ENCODE results near the gene ABCA12. TPM values are rescaled to one million over a fixed set of nuclear protein-coding genes. Genes with fewer than 3 reads are reported as not detected.

The ABCA12 gene
- total RNA-seq, 2 donors from 2014 or later, result 0.07 TPM; not detected in 1

DNA sequence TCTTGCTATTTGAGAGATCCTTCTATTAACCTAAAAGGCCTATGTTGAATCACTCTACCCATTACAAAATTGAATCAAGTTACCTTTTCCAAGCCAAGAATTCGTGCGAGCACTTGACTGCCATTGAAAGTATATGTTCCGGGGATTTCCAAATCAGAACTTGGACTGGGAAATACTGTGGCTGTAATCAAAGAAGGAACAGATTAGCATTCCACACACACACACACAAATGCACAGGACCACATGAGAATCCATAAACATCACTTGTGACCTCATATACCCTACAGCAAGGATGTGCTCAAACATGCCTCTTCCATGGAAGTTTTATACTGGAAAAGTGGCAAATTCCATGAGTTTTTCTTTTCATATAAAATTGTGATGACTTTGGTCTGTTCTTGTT is 86.0 kb downstream of the ABCA12 start:
- TF ChIP-seq, protein P1, sequence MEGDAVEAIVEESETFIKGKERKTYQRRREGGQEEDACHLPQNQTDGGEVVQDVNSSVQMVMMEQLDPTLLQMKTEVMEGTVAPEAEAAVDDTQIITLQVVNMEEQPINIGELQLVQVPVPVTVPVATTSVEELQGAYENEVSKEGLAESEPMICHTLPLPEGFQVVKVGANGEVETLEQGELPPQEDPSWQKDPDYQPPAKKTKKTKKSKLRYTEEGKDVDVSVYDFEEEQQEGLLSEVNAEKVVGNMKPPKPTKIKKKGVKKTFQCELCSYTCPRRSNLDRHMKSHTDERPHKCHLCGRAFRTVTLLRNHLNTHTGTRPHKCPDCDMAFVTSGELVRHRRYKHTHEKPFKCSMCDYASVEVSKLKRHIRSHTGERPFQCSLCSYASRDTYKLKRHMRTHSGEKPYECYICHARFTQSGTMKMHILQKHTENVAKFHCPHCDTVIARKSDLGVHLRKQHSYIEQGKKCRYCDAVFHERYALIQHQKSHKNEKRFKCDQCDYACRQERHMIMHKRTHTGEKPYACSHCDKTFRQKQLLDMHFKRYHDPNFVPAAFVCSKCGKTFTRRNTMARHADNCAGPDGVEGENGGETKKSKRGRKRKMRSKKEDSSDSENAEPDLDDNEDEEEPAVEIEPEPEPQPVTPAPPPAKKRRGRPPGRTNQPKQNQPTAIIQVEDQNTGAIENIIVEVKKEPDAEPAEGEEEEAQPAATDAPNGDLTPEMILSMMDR (conservative IDR thresholded peaks at IDR 0.05), result no peak
- H3K4me1 Mint-ChIP-seq, result no peaks in the 10 kb centered on the region
- peaks cover 1% of the 10 kb centered on the region for H3K9me3 Mint-ChIP-seq
- no peaks in the 10 kb centered on the region for H3K36me3 Mint-ChIP-seq (ENCODE audit: low read depth)
- 93% methylated on average over 3 of the region's 3 CpGs; no CpG with 5 or more reads in 1 of the 2 experiments for WGBS, 2 experiments (ENCODE audit: insufficient coverage in 1 of 2, insufficient read length in 1 of 2)
- Histone ChIP-seq H3K9me3 (ENCODE audit: control insufficient read depth, low read length) (peaks cover 3% of the 10 kb centered on the region), H3K27ac (ENCODE audit: low read depth, low read length) (no peak overlapping the region), H3K4me1 (ENCODE audit: control insufficient read depth, insufficient read depth, low read length) (no peaks in the 10 kb centered on the region), H3K27me3 (ENCODE audit: control insufficient read depth, insufficient read depth, low read length, poor library complexity, severe bottlenecking) (no peaks in the 10 kb centered on the region), H3K36me3 (ENCODE audit: control insufficient read depth, insufficient read depth, low read length) (no peaks in the 10 kb centered on the region), H3K4me3 (ENCODE audit: low read length) (no peak overlapping the region), H3K9ac (ENCODE audit: extremely low read depth, low read length, poor library complexity, severe bottlenecking) (no peak overlapping the region)
- H3K27ac Mint-ChIP-seq, result no peak overlapping the region
- H3K27me3 Mint-ChIP-seq (ENCODE audit: insufficient read depth), result no peaks in the 10 kb centered on the region
- DNase-seq, result no peak
- H3K4me3 Mint-ChIP-seq, result no peak overlapping the region

DNA sequence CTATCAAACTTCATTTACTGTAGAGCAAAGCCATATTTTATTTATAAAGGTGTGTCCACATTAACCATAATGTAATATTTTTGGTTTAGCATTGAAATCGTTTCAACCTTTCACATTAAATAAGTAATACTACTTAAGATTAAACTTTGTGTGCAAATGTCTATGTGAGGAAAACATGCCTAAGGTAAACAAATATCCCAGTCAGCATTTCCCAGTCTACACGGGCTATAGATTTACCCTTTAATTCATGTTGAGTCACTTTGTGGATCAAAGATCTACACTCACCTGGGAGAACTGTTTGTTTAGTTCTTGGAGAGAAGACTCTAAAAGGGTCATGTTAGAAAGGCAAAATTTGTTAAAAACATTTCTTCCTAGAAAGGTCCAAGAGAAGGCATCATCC is 89.1 kb downstream of the ABCA12 start:
- peaks cover 6% of the 10 kb centered on the region for H3K9me3 ChIP-seq (ENCODE audit: control insufficient read depth, low read length)
- Mint-ChIP-seq H3K4me3 (no peak overlapping the region), H3K4me1 (no peaks in the 10 kb centered on the region), H3K9me3 (peaks cover 4% of the 10 kb centered on the region), H3K27ac (no peak overlapping the region), H3K27me3 (ENCODE audit: insufficient read depth) (no peaks in the 10 kb centered on the region), H3K36me3 (ENCODE audit: low read depth) (no peaks in the 10 kb centered on the region)
- H3K27ac ChIP-seq (ENCODE audit: low read depth, low read length), result no peak overlapping the region
- no peak overlapping the region for H3K9ac ChIP-seq (ENCODE audit: extremely low read depth, low read length, poor library complexity, severe bottlenecking)
- H3K4me3 ChIP-seq (ENCODE audit: low read length), result no peak overlapping the region
- 100% methylated on average over 1 of the region's 2 CpGs; no CpG with 5 or more reads in 1 of the 2 experiments for WGBS, 2 experiments (ENCODE audit: insufficient coverage in 1 of 2, insufficient read length in 1 of 2)
- no peaks in the 10 kb centered on the region for H3K27me3 ChIP-seq (ENCODE audit: control insufficient read depth, insufficient read depth, low read length, poor library complexity, severe bottlenecking)
- H3K36me3 ChIP-seq (ENCODE audit: control insufficient read depth, insufficient read depth, low read length), result no peaks in the 10 kb centered on the region
- H3K4me1 ChIP-seq (ENCODE audit: control insufficient read depth, insufficient read depth, low read length), result no peaks in the 10 kb centered on the region
- TF ChIP-seq, protein P1 (conservative IDR thresholded peaks at IDR 0.05), result no peak
- no peak for DNase-seq

DNA sequence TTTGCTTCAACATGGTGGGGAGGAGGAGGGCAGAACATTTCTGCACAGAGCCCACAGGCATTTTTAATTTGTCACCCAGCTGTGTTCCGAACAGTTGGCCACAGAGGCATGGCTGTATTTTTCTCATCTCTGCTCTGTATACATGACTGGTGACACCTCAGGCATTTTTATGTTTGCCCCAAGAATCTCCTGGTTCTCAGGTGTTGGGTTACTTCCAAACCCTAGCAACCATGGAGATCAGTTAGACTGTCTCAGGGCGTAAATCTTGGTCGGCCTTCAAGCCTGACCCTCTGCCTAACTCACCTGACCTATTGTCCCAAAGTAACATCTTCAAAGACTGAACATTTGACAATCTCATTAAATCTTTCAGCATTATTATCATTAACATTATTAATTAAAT is 100.0 kb downstream of the ABCA12 start:
- no peak overlapping the region for H3K4me3 Mint-ChIP-seq
- H3K27ac Mint-ChIP-seq, result no peak overlapping the region
- Histone ChIP-seq H3K27ac (ENCODE audit: low read depth, low read length) (no peak overlapping the region), H3K9me3 (ENCODE audit: control insufficient read depth, low read length) (no peaks in the 10 kb centered on the region), H3K9ac (ENCODE audit: extremely low read depth, low read length, poor library complexity, severe bottlenecking) (no peak overlapping the region), H3K4me3 (ENCODE audit: low read length) (no peak overlapping the region), H3K36me3 (ENCODE audit: control insufficient read depth, insufficient read depth, low read length) (no peaks in the 10 kb centered on the region), H3K27me3 (ENCODE audit: control insufficient read depth, insufficient read depth, low read length, poor library complexity, severe bottlenecking) (no peaks in the 10 kb centered on the region), H3K4me1 (ENCODE audit: control insufficient read depth, insufficient read depth, low read length) (no peaks in the 10 kb centered on the region)
- H3K27me3 Mint-ChIP-seq (ENCODE audit: insufficient read depth), result no peaks in the 10 kb centered on the region
- TF ChIP-seq, protein P1 (conservative IDR thresholded peaks at IDR 0.05), result no peak
- no peak for DNase-seq
- no peaks in the 10 kb centered on the region for H3K4me1 Mint-ChIP-seq
- H3K9me3 Mint-ChIP-seq, result no peaks in the 10 kb centered on the region
- WGBS, 2 experiments (ENCODE audit: insufficient coverage in 1 of 2, insufficient read length in 1 of 2), result 92 to 100% methylated on average over 1 to 3 of the region's 3 CpGs
- H3K36me3 Mint-ChIP-seq (ENCODE audit: low read depth), result no peaks in the 10 kb centered on the region

Measured in endodermal cell (in vitro differentiated cells).